ENCODE results near the gene CNPPD1. TPM values are rescaled to one million over a fixed set of nuclear protein-coding genes. Genes with fewer than 3 reads are reported as not detected.

Gene CNPPD1
- polyA plus RNA-seq (2014; cell fraction: cytosol; rRNA removed) = 56.2 and 60.6 TPM in 2 replicates
- polyA plus RNA-seq (2014; cell fraction: nucleus; rRNA removed) = 38.7 and 46.6 TPM in 2 replicates

DNA sequence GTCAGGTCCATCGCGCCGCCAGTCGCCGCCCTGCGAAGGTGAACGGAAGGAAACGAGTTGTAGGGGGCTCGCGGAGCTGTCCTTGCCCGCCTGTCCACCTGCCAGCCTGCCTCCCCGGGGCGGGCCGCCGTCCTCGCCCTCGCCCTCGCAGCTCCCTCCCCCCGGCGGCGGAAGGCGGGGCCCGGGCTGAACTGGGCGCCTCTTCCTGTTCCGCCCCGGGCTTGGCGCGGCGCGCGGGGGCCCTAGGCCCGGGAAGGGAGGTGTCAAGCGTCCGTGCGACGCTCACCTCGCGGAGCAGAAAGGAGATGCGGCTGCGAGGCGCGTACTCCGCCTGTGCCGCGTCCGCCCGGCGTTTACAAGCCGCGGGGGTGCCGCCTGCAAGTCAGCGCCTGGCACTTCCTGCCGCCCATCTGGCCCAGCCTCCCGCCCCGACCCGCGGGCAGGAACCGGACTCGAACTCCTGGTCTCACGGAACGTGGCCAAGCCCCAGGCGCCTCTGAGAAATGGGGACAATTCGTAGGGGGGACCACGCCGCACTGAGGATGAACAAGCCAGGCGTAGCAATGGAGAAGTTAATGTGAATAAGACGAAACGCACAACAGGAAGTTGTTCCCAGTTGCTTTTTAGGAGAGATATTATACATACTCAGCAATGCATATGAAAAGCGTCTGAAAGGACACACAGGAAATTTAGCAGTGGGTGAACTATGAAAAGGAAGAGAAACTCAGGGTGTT, at the start of gene CNPPD1:
CNPPD1 (minus strand) TSS at position 108 of the 734 bp plus-strand sequence; CDS start at position 11, 97 bp downstream.
- DNase-seq (ENCODE audit: low spot score) = peak; percentile 83

DNA sequence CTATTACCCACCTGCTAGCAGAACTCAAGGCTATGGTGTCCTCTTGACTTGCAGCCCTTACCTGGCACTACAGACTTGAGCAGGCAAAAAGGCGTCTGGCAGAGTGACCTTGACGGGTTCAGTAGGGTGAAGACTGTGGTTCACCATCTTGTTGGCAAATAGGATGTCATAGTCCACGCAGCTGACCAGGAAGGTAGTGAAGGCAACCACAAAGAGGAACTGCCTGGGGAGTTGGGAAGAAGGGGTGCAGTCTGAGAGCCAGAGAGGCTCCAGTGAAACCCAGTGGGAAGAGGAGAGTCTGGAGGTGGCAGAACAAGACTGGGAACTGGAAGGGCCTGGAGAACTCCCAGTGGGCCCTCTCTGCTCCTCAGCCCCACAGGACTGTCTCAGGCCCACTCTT, 48.6 kb upstream of the CNPPD1 start:
- DNase-seq (ENCODE audit: low spot score) = no peak

DNA sequence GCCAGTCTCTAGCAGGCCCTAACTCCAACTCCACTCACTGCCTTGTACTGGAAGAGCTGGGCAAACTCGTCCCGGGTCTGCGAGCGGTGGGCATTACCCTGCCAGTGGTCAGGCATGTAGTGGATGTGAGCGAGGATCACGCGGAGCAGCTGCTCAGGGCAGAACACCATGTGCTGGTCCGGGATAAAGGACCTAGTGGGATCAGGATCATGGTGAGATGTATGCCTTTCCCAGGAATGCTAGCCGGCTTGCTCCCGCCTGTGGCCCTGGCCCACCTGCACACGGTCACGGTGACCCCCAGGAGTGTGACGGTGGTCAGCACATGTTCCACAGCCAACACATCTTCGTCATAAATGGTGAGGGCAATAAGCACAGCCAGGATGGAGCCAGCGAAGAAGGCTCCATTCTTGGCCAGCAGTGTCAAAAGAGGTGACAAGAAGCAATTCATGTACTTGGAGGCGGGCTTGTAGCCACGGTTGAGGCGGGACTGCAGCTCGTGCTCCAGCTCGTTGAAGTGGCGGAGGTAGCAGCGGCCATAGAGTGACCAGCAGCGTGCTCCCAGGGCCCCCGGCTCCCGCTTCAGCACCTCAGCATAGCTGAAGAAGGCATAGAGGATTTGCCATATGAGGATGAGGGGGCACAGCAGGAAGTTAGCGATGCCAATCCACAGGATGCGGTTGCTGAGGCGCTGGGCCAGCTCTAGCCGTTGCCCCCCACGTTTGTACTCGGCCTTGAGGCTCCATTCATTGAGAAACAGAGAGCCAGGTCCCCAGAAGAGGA, 47.3 kb upstream of the CNPPD1 start:
- DNase-seq (ENCODE audit: low spot score) = no peak

DNA sequence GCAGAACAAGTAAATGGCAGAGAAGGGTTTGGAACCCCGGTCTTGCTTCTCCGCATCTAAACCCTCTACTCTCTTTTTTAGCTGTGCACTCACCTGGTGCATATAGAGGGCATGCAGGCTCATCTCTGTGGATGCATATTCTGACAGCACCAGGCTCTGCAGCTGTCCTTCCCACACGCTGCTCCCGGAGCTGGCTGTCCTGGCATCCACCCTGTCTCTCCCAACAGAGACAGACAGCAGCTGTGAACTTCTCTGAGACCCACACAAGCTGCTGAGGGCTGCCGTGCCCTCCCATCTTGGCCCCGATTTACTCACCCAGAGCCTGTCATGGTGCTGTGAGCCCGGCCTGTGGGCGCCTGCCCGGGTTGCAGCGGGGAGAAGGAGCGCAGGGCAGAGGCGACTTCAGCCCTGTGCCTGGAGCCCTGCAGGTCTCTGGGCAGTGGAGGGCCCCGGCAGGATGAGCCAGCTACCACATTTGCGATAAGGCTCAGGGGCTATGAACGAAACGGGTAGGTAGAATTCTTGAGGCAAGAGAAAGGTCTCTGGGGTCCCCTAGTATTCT, 45.3 kb upstream of the CNPPD1 start:
- no peak for DNase-seq (ENCODE audit: low spot score)

DNA sequence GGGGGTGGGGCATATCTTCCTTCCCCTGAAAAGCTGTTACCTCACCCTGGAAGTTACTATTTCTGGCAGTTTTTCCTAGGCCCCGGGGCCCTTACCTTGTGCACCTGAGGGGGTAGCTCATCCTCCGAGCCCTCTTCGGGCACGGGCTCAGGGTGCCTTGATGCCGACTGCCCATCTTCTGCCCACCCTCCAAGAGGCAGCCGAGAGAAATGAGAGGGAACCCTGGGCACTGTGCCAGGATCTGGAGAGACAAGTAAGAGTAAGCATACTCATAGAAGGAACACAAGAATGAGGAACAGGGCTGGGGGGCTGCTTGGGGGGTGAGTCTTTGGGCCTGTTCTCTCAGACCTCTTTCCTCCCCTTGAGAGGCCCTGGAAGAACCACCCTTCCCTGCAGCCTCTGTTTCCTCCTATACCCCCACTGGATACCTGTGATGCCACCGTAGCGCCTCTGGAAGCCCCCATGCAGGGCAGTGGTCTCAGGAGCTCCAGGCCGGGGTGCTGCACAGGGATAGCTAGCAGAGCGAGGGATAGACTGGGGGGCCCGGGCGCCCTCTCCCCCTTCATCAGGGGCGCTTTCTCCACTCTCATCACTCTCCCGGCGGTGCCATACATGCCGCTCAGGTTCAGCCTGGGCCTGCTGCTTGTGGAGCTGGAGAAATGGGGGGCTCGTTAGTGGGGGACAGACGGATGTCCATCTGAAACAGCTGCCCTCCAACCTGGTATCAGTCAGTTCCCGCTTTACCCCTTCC, 44.1 kb upstream of the CNPPD1 start:
- DNase-seq (ENCODE audit: low spot score) = no peak

DNA sequence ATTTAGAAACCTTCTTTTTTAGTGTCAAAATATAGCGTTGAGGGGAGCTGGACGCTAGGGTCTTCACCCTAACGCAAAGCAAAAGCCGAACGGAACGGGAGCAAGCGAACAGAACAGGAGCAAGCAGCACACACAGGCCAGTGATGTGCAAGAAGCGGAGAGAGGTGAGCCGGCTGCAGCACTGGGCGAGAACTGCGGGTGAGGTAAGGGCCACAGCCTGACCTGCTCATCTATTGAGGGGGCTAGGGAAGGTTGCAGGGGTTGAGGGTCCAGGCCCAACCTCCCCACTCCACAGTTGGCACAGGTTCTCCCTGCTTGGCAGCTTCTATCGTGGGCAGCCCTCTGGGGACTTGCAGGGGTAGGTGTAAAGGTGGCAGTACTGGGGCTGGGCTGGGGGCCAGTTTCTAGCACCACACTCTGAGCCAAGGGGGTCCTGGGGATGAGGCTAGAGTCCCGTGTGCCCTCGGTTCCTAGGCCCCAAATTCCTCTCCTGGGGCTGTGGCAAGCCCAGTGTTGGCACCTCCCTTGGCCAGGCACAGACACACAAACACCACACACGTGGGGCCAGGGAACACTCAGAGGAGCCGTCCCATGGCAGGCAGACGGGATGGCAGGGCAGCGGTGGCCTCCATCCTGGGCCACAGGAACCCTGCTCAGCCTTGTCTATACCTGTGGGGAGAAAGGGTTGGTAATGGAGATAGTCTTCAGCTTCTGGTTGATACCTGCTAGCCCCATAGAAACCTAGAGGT, 43.2 kb upstream of the CNPPD1 start:
- DNase-seq (ENCODE audit: low spot score) = no peak

DNA sequence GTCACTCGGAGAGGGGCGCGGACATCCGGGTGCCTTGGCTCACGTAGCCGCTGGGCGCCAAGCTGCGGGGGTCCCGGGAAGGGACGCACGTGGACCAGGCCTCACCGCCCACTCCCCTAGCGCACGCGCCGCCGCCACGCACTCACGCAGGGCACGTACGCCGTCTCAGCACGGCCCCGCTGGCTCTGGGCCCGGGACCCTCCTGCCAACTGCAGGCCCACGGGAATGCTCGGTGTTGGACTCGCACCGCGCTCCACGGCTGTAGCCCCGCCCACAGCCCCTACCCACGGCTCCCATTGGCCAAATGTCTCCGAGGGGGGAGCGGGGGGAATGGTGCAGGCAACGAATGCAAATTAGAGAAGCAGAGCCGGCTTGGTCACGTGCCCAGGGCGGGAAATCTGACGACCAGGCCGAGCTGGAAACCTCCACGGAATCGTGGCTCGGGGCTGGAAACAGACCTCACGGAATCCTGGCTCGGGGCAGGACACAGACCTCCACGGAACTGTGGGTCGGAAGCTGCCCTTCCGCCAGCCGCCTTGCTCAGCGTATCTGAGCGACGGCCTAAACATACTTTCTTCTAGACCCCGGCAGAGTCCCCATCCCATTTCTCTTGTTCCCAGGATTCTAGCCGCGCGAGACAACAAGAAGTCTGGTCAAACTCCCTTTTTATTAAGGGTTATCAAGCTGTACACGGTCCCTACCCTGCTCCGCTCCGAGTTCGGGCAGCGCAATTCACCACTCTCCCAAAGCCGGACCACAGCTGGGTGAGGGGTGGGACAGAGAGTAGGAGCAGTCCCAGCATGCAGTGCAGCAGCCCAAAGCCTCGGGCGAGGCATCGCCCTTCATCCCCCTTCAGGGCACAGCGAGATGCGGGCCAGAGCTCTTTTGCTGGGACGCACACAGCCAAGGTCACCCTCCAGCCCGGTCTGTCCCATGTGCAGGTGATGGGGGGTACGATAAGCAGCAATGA, 42.3 kb upstream of the CNPPD1 start, which contains the start of gene ABCB6:
ABCB6 (minus strand) TSS at position 227 of the 970 bp plus-strand sequence. CDS start 285 bp downstream, outside the sequence.
- peak; percentile 96 for DNase-seq (ENCODE audit: low spot score)

DNA sequence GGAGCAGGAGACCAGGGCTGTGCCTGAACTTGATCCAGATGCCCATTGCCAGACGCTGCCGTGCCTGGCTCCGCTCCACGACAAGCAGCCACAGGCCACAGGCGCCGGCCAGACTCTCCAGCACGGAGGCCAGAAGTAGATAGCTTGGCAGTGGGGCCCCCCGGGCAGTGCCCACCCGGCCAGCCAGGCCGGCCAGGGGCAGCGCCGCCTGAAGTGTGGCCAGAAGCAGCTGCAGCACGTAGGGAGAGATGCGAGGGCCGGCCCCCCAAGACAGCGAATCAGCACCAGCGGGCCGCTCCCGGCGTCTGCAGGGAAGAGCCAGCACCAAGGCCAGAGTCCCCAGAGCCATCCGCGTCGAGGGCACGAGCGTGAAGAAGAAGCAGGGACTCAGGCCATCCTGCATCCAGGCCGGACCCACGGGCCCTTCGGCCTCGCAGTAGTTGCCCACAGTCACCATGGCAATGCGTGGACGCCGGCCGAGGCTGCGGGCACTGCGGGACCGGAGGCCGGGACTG, 41.5 kb upstream of the CNPPD1 start:
- no peak for DNase-seq (ENCODE audit: low spot score)

DNA sequence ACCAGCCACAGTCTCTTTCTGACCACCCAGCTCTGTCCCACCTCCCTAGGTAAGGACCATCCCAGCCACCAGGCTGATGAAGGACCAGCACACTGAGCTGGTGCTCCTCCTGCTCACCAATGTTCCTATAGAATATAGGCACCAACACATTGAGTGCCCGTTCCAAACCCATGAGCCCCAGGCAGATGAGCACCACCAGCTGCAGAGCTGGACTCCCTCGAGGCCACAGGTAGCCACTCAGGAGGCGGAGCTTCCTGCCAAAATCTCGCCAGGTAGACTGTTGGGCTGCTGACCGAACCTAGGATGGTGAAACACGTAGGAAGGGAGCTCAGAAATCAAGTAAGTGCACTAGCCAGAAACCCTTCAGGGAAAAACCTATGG, 39.8 kb upstream of the CNPPD1 start:
- DNase-seq (ENCODE audit: low spot score) = no peak

DNA sequence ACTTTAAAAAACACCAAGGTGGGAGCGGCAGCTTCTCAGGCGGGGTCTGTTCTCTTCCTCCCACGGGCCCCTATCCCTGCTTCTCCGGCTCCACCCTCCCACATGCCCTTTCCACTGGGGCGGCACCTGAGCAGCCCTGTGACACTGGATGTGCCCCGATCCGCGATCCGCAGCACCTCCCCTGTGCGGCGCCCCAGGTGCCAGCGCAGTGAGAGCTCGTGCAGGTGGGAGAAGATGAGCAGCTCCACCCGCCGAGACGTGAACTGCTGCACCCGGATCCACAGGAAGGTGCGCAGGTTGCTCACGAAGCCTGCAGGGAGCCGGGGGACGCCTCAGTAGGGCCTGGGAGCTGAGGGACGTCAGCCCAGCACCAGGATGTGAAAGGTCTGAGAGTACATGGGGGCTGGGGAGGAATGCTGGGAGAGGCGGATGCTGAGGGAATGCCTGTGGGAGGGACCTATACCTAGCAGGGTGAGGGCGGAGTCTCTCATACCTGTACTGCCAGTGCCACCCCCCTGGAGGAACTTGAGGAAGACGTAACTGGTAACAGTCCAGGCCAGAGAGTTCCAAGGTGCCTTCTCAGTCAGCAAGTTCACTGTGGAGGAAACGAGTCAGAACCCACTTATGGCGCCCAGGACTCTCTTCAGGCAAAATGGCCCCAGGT, 39.3 kb upstream of the CNPPD1 start:
- no peak for DNase-seq (ENCODE audit: low spot score)

DNA sequence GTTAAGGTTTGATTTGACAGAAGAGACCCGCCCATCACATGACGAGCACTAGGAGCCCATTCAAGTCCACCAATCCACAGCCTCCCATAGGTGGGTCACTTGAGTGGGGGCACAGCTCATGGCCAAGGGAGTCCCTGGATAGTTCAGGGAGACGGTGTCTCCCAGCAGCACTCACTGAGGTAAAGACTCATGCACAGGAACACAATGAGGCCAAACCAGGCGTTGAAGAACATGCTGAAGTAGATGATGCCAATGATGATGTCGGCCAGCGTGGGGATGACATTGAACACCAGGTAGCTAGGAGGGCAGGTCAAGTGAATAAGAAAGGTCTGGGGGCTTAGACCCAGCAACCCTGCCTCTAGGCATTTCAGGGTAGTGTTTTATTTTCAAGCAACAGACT, 38.1 kb upstream of the CNPPD1 start:
- DNase-seq (ENCODE audit: low spot score) = no peak

DNA sequence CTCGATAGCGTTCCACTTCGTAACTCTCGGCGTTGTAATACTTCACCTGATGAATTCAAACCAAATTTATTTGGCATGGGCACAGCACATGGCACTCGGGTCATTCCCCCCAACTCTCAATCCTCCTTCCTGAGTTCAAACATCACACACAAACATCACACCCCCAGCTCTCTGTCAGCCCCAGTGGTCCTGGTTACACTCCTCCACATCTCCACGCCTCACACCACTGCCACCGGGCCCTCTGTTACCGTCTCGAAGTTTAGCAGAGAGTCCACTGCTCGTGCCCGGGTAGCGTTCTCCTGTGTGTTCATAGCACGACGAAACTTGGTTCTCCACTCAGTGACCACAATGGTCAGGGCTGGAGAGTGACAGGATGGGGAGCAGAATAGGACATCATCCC, 37.4 kb upstream of the CNPPD1 start:
- DNase-seq (ENCODE audit: low spot score) = no peak

DNA sequence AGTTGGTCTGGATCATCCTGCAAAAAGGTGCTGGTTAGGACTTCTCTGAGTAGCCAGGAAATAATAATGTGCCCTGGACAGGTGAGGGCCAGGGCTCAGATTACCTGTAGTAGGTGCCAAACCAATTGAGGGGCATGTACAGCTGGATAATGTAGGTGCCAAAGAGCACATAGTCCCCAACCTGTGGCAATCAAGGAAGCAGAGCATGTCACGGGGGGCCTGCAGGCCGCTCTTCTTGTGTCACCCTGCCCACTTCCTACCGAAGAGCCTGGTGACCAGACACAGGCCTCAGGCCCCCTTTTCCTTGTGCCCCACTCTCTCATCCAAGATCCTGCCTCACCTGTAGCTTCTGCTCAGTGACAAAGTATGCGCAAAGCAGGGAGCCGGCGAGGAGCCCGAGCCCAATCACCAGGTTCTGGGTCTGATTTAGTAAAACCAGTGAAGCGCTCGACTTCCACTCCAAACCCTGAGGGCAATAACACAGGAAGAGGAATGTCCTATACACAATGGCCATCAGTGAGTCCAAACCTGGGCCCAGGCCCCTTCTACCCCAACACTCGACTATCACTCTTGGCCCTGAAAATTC, 36.9 kb upstream of the CNPPD1 start:
- no peak for DNase-seq (ENCODE audit: low spot score)

DNA sequence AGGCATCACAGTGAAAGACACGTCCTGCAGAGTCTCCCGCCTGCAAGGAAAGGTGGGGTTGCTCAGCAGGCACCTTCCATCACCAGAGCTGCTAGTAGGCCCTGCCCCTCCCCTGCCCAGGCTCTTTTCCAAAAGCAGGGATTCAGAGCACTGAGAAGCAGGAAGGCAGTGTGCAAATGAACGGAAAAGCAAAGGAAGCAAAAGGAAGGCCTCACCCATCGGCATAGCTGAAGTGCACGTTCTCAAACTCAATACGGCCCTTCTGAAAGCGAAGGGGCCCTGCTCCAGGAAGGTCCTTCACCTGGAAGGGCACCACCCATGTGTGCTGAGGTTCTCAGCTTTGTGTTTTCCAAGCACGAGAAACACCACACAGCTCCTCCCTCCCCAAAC, 36.3 kb upstream of the CNPPD1 start:
- DNase-seq (ENCODE audit: low spot score) = no peak

DNA sequence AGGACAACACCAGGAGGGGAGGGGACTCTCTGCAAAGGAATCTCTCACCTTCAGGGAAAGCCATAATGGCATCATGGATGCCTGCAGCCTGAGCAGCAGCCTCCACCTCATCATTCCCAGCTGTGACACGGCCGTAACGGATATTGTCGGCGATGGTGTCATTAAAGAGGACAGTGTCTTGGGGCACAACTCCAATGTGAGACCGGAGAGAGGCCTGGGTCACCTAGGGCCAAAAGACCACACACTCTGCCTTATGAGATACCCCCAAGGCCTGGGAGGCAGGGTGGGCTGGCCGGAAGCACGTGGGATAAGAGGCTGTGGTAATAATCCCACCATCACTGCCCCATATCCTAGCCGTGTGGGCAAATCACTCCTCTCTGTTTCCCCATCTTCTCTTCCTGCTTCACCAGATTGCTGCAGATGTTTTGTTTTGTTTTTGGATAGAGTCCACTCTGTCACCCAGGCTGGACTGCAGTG, 34.2 kb upstream of the CNPPD1 start:
- DNase-seq (ENCODE audit: low spot score) = no peak

DNA sequence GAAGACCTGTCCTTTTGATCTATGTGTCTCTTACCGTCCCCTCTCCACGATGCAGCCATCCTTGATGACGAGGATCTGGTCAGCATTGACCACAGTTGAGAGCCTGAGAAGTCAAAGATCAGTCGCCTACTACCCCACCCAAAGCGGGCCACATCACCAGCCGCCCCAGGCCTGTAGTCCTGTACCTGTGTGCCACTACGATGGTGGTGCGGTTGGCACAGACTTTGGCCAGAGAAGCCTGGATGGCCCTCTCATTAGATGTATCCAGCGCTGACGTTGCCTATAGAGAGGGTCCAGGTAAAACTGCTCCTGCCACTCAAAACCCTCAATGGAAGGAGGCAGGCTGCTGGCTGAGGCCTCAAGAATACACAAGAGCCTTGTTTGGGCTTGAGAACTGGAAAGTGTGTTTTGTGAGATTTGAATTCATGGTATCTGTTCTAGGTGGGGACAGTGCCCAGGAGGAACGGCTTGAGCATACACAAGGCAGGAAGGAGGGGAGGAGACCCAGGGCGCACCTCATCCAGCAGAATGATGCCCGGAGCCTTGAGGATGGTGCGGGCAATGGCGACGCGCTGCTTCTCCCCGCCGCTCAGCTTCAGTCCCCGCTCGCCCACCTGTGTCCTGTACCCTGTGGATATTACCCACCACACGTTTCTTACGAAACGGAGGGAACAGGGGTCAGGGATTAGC, 33.6 kb upstream of the CNPPD1 start:
- no peak for DNase-seq (ENCODE audit: low spot score)

DNA sequence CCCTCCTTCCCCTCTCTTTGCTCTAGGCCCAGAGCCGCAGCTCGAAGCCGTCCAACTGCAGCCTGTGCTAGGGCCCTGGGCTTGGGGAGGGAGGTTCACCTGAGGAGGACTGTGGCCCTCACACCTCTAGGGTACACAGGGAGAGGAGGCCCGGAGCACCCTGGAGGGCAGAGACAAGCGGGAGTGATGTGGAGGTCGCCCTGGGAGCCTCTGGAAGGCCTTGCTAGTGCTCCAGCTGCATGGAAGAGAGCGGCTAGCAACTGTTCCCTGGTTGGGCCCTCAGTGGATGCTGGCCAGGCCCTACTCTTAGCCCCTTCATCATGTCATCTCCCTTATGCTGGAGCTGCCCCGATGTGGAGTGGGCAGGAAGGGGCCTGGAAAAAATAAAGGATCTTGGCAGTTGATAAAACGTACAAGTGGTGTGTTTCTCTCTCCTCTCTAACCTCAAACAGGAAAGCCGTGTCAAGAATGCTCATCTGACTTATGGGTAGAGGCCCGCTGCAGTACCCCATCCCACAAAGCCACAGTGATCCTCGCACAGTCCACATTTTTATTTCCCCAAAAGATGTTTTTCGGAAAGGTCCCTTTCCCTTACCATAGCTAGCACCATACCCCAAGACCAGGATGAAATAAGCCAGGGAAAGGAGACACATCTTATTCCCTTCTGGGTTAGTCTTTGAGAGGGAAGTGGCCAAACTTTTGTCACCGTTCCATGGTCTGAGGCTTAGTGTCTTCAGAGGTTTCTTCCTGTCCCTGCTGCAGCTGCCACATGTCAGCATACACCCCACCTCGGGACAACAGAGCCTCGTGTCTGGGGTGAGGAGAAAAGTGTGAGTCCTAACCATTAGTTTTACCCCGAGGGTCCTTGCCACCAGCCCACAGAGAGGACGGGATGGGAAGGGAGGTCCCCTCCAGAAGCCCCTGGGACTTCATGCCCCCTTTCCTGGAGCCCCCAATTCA, 32.8 kb upstream of the CNPPD1 start:
- DNase-seq (ENCODE audit: low spot score) = no peak
